Measurements from ENCODE around the gene LAMTOR3.

The LAMTOR3 gene

GRCh38 chr4:99894998-99895397 is 771 bp upstream of the LAMTOR3 start:
- Histone ChIP-seq H3K27me3 (ENCODE audit: control insufficient read depth in 1 of 2, insufficient read depth in 1 of 2, low read length in 2 of 2) (no peaks in the 10 kb centered on the region), H3K4me1 (ENCODE audit: control insufficient read depth, insufficient read depth, low read depth, low read length) (peaks cover 5% of the 10 kb centered on the region), H3K4me2 (ENCODE audit: low read length, poor library complexity, severe bottlenecking) (peak overlapping the region; percentile 73), H2BK120ac (ENCODE audit: low read depth, low read length) (no peak overlapping the region), H3K9me3 (ENCODE audit: control insufficient read depth, low read length) (no peaks in the 10 kb centered on the region), H3K79me1 (replicated peaks; ENCODE audit: low read length, poor library complexity, severe bottlenecking) (no peaks in the 10 kb centered on the region), H3K18ac (ENCODE audit: low read depth in 1 of 2, low read length in 2 of 2) (no peak overlapping the region), H2AFZ (ENCODE audit: low read depth, low read length) (no peak overlapping the region), H3K9ac (ENCODE audit: low read length) (peak overlapping the region; percentile 87), H3K36me3 (ENCODE audit: control insufficient read depth in 1 of 2, insufficient read depth in 2 of 2, low read depth in 1 of 2, low read length in 2 of 2) (peaks cover 0 to 41% of the 10 kb centered on the region in 2 experiments), H3K14ac (ENCODE audit: low read length in 2 of 2) (no peak overlapping the region), H4K8ac (ENCODE audit: low read length) (peak overlapping the region; percentile 95), H2BK12ac (ENCODE audit: low read length in 2 of 2) (no peak overlapping the region), H2BK5ac (ENCODE audit: low read depth, low read length, poor library complexity, severe bottlenecking) (no peak overlapping the region), H4K91ac (ENCODE audit: low read length) (no peak overlapping the region), H2BK15ac (ENCODE audit: low read depth, poor library complexity, severe bottlenecking) (no peak overlapping the region), H2AK5ac (ENCODE audit: low read length, severe bottlenecking) (no peak overlapping the region), H3K4ac (ENCODE audit: low read depth in 1 of 2, low read length in 2 of 2) (peak overlapping the region in 1 of 2 experiments; percentile 22), H3K23ac (ENCODE audit: low read length in 2 of 2) (no peak overlapping the region), H3K27ac (ENCODE audit: low read length, poor library complexity, severe bottlenecking) (peak overlapping the region; percentile 76), H3K4me3 (ENCODE audit: insufficient read depth in 1 of 2, low read depth in 1 of 2, low read length in 2 of 2) (peak overlapping the region in 1 of 2 experiments; percentile 79)
- WGBS = 98% methylated on average over 15 of the region's 16 CpGs
- no peak for DNase-seq

GRCh38 chr4:99893839-99894160 is 427 bp downstream of the LAMTOR3 start:
- Histone ChIP-seq H3K27me3 (ENCODE audit: control insufficient read depth in 1 of 2, insufficient read depth in 1 of 2, low read length in 2 of 2) (no peaks in the 10 kb centered on the region), H2BK12ac (ENCODE audit: low read length in 2 of 2) (no peak overlapping the region)

GRCh38 chr4:99893029-99893428 is 1.2 kb downstream of the LAMTOR3 start:
- Histone ChIP-seq H3K18ac (ENCODE audit: low read depth in 1 of 2, low read length in 2 of 2) (no peak overlapping the region), H2AK5ac (ENCODE audit: low read length, severe bottlenecking) (no peak overlapping the region), H3K27ac (ENCODE audit: low read length, poor library complexity, severe bottlenecking) (no peak overlapping the region), H3K79me1 (replicated peaks; ENCODE audit: low read length, poor library complexity, severe bottlenecking) (peaks cover 2% of the 10 kb centered on the region), H2BK12ac (ENCODE audit: low read length in 2 of 2) (no peak overlapping the region), H4K91ac (ENCODE audit: low read length) (no peak overlapping the region), H3K4me2 (ENCODE audit: low read length, poor library complexity, severe bottlenecking) (peak overlapping the region; percentile 81), H3K23ac (ENCODE audit: low read length in 2 of 2) (no peak overlapping the region), H3K4me1 (ENCODE audit: control insufficient read depth, insufficient read depth, low read depth, low read length) (peaks cover 5% of the 10 kb centered on the region), H3K9me3 (ENCODE audit: control insufficient read depth, low read length) (no peaks in the 10 kb centered on the region), H3K4ac (ENCODE audit: low read depth in 1 of 2, low read length in 2 of 2) (no peak overlapping the region), H3K4me3 (ENCODE audit: insufficient read depth in 1 of 2, low read depth in 1 of 2, low read length in 2 of 2) (peak overlapping the region in 1 of 2 experiments; percentile 92), H3K36me3 (ENCODE audit: control insufficient read depth in 1 of 2, insufficient read depth in 2 of 2, low read depth in 1 of 2, low read length in 2 of 2) (peaks cover 0 to 36% of the 10 kb centered on the region in 2 experiments), H3K27me3 (ENCODE audit: control insufficient read depth in 1 of 2, insufficient read depth in 1 of 2, low read length in 2 of 2) (no peaks in the 10 kb centered on the region), H2AFZ (ENCODE audit: low read depth, low read length) (no peak overlapping the region), H3K14ac (ENCODE audit: low read length in 2 of 2) (no peak overlapping the region), H3K9ac (ENCODE audit: low read length) (peak overlapping the region; percentile 98), H2BK5ac (ENCODE audit: low read depth, low read length, poor library complexity, severe bottlenecking) (no peak overlapping the region), H2BK120ac (ENCODE audit: low read depth, low read length) (no peak overlapping the region), H2BK15ac (ENCODE audit: low read depth, poor library complexity, severe bottlenecking) (no peak overlapping the region), H4K8ac (ENCODE audit: low read length) (no peak overlapping the region)
- WGBS = 98% methylated on average over 8 of the region's 8 CpGs
- DNase-seq = no peak

More at GRCh38 chr4:99893839-99894160, 427 bp downstream of the LAMTOR3 start:
- Histone ChIP-seq H4K8ac (ENCODE audit: low read length) (peak overlapping the region; percentile 93), H3K79me1 (replicated peaks; ENCODE audit: low read length, poor library complexity, severe bottlenecking) (peaks cover 2% of the 10 kb centered on the region), H4K91ac (ENCODE audit: low read length) (peak overlapping the region; percentile 43), H3K9me3 (ENCODE audit: control insufficient read depth, low read length) (no peaks in the 10 kb centered on the region), H3K14ac (ENCODE audit: low read length in 2 of 2) (no peak overlapping the region), H3K36me3 (ENCODE audit: control insufficient read depth in 1 of 2, insufficient read depth in 2 of 2, low read depth in 1 of 2, low read length in 2 of 2) (peaks cover 0 to 41% of the 10 kb centered on the region in 2 experiments), H3K18ac (ENCODE audit: low read depth in 1 of 2, low read length in 2 of 2) (peak overlapping the region; percentile 52 to 80), H2AFZ (ENCODE audit: low read depth, low read length) (no peak overlapping the region), H3K27ac (ENCODE audit: low read length, poor library complexity, severe bottlenecking) (peak overlapping the region; percentile 86), H2BK15ac (ENCODE audit: low read depth, poor library complexity, severe bottlenecking) (no peak overlapping the region), H3K4me3 (ENCODE audit: insufficient read depth in 1 of 2, low read depth in 1 of 2, low read length in 2 of 2) (peak overlapping the region; percentile 77 to 92), H3K4me2 (ENCODE audit: low read length, poor library complexity, severe bottlenecking) (peak overlapping the region; percentile 81), H3K9ac (ENCODE audit: low read length) (peak overlapping the region; percentile 98), H3K4ac (ENCODE audit: low read depth in 1 of 2, low read length in 2 of 2) (peak overlapping the region; percentile 29 to 83), H3K4me1 (ENCODE audit: control insufficient read depth, insufficient read depth, low read depth, low read length) (peaks cover 5% of the 10 kb centered on the region), H2AK5ac (ENCODE audit: low read length, severe bottlenecking) (no peak overlapping the region), H2BK120ac (ENCODE audit: low read depth, low read length) (no peak overlapping the region), H2BK5ac (ENCODE audit: low read depth, low read length, poor library complexity, severe bottlenecking) (peak overlapping the region; percentile 8), H3K23ac (ENCODE audit: low read length in 2 of 2) (no peak overlapping the region)
- WGBS = 3% methylated on average over 12 of the region's 12 CpGs
- peak; percentile 36 for DNase-seq

GRCh38 chr4:99891351-99891750 is 2.9 kb downstream of the LAMTOR3 start:
- no peak overlapping the region for H2BK12ac ChIP-seq (ENCODE audit: low read length in 2 of 2)
- no peak for DNase-seq
- no peak overlapping the region for H3K4ac ChIP-seq (ENCODE audit: low read depth in 1 of 2, low read length in 2 of 2)
- H2BK15ac ChIP-seq (ENCODE audit: low read depth, poor library complexity, severe bottlenecking) = no peak overlapping the region
- H2BK5ac ChIP-seq (ENCODE audit: low read depth, low read length, poor library complexity, severe bottlenecking) = no peak overlapping the region
- no peaks in the 10 kb centered on the region for H3K9me3 ChIP-seq (ENCODE audit: control insufficient read depth, low read length)
- peaks cover 5% of the 10 kb centered on the region for H3K4me1 ChIP-seq (ENCODE audit: control insufficient read depth, insufficient read depth, low read depth, low read length)
- no peak overlapping the region for H3K14ac ChIP-seq (ENCODE audit: low read length in 2 of 2)
- no peak overlapping the region for H3K4me2 ChIP-seq (ENCODE audit: low read length, poor library complexity, severe bottlenecking)
- no peaks in the 10 kb centered on the region for H3K27me3 ChIP-seq (ENCODE audit: control insufficient read depth in 1 of 2, insufficient read depth in 1 of 2, low read length in 2 of 2)
- no peak overlapping the region for H4K8ac ChIP-seq (ENCODE audit: low read length)
- H3K4me3 ChIP-seq (ENCODE audit: insufficient read depth in 1 of 2, low read depth in 1 of 2, low read length in 2 of 2) = no peak overlapping the region
- 90% methylated on average over 2 of the region's 2 CpGs for WGBS
- H3K79me1 ChIP-seq (replicated peaks; ENCODE audit: low read length, poor library complexity, severe bottlenecking) = peaks cover 4% of the 10 kb centered on the region
- H2AFZ ChIP-seq (ENCODE audit: low read depth, low read length) = no peak overlapping the region
- H3K18ac ChIP-seq (ENCODE audit: low read depth in 1 of 2, low read length in 2 of 2) = no peak overlapping the region
- H2AK5ac ChIP-seq (ENCODE audit: low read length, severe bottlenecking) = no peak overlapping the region
- H2BK120ac ChIP-seq (ENCODE audit: low read depth, low read length) = no peak overlapping the region
- no peak overlapping the region for H3K23ac ChIP-seq (ENCODE audit: low read length in 2 of 2)
- H3K27ac ChIP-seq (ENCODE audit: low read length, poor library complexity, severe bottlenecking) = no peak overlapping the region
- H3K36me3 ChIP-seq (ENCODE audit: control insufficient read depth in 1 of 2, insufficient read depth in 2 of 2, low read depth in 1 of 2, low read length in 2 of 2) = peaks cover 0 to 39% of the 10 kb centered on the region in 2 experiments
- H3K9ac ChIP-seq (ENCODE audit: low read length) = no peak overlapping the region
- H4K91ac ChIP-seq (ENCODE audit: low read length) = no peak overlapping the region

Measured in mesenchymal stem cell (in vitro differentiated cells and primary cell).